HG02970 (cell line): ENCODE measurements around the gene COL26A1.

Source experiments
- ATAC-seq: cut with Tn5 transposase; IDR thresholded peaks from one replicate; pipeline ENCODE4 v1.9.1; 2021; ENCODE audit warnings: mild to moderate bottlenecking, moderate library complexity, moderate number of reproducible peaks; ENCODE audit not compliant: unreplicated experiment, low FRiP score

Gene COL26A1

DNA sequence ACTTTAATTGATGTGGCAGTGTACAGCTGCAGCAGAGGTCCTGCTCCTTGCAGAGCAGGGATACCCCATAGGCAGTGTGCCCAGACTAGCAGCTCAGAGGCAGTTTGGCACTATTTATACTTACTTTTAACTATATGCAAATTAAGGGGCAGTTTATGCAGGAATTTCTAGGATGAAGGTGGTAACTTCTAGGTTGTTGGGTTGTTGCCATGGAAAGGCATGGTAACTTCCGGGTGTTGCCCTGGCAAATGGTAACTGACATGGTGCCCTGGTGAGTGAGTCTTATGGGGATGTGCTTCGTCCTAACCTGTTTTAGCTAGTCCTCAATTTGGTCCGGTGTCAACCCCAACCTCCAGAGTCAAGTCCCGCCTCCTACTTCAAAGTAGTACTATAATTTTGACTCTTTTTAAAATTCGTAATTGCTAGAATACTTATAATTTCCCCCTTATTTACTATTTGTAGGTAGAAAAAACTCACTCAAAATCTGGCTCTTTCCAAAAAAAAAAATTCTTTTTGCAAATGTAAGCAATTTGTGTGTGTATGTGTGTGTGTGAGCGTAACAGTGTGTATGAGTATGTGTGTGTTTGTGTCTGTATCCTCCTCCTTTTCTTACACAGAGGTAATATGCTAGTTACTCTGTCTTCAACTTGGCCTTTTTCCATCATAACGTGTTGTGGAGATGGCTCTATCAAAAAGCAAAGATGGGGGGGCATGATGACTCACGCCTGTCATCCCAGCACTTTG is 5.9 kb downstream of the COL26A1 start:
- no peak for ATAC-seq

GRCh38 chr7:101370836-101371235 is 8.2 kb downstream of the COL26A1 start:
- ATAC-seq, result no peak

DNA sequence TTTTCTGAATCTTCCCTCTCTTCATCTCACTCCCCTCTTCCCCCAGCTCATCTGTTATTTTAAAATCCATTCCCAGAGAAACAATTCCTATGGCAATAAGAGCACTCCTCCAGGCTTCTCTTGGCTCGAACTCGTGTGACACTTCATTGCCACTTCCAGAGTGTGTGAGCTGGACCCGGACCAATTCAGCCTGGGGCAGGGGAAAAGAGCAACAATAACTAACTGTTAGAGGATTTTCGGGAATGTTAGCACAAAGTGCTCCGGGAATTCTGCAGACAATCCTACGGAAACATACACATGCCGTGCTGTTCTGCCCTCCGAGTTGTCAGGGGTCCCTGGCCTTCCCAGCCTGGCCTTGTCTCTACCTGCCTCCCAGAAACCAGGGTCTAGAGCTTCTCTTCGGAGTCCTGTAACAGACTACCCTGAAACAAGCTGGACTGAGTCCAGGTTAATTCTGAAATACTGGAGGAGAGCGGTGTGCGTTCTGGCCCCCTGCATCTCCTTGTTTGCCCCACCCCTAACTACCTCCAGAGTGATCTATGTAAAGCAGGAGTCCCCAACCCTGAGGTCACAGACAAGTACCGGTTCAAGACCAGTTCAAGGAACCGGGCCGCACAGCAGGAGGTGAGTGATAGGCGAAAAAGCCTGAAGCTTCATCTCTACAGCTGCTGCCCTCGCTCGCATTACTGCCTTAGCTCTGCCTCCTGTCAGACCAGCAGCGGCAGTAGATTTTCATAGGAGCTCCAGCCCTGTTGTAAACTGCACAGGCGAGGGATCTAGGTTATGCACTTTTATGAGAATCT is 11.3 kb downstream of the COL26A1 start:
- no peak for ATAC-seq

DNA sequence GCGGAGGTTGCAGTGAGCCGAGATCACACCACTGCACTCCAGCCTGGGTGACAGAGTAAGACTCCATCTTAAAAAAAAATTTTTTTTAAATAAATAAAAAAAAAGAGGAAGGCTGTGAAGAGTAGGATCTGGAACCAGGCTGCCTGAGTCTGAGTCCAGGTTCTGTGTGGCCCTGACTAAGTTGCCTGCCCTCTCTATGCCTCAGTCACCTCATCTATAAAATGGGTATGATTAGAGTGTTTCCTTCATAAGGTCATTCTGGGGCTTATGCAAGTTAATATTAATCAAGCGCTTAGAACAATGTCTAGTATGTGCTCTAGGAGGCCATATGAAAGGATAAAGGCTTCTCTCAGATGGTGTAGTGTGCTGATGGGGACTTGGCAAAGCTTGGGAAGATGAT is 12.3 kb downstream of the COL26A1 start:
- no peak for ATAC-seq

GRCh38 chr7:101376601-101377000 is 13.9 kb downstream of the COL26A1 start:
- ATAC-seq, result no peak

GRCh38 chr7:101377189-101377736 is 14.6 kb downstream of the COL26A1 start:
- no peak for ATAC-seq

DNA sequence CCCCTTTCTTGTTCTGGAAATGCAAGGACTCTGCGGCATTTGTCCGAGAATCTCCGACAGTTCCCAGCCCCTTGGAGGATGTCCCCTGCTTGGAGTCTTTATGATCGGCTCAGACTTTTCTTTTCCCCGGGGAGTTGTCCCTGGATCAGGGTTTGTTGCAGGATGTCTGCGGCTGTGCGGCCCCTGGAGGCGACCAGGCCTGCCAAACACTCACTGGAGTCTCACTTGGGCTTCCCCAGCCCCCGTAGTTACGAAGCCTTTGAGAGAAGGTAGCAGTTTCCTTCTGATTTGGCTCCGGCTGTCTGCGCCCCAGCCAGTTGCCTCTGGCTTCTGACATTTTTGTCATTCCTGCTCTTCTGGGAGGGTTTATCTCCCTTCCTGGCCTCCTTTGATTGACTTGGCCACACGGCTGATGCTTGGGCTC is 16.1 kb downstream of the COL26A1 start:
- ATAC-seq, result no peak

- no peak for ATAC-seq
Observed at GRCh38 chr7:101379302-101379701, 16.6 kb downstream of the COL26A1 start.

- no peak for ATAC-seq
Observed at GRCh38 chr7:101381549-101382111, 19.0 kb downstream of the COL26A1 start.

- no peak for ATAC-seq
Observed at GRCh38 chr7:101382937-101383336, 20.3 kb downstream of the COL26A1 start.

DNA sequence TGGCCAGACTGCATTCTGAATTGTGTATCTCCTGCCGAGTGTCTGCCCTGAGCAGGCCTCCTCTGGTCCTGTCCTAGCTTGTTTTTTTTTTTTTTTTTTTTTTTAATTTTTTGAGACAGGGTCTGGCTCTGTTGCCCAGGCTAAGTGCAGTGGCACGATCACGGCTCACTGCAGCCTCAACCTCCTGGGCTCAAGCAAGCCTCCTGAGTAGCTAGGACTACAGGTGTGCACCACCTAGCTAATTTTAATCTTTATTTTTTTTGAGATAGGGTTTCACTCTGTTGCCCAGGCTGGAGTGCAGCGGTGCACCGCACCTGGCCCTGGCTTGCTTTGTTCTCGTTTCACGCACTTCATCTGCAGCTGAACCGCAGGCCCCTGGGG is 23.5 kb downstream of the COL26A1 start:
- ATAC-seq, result no peak

- no peak for ATAC-seq
Observed at GRCh38 chr7:101386558-101387231, 24.0 kb downstream of the COL26A1 start.

- ATAC-seq, result no peak
Observed at GRCh38 chr7:101390901-101391301, 28.2 kb downstream of the COL26A1 start.

DNA sequence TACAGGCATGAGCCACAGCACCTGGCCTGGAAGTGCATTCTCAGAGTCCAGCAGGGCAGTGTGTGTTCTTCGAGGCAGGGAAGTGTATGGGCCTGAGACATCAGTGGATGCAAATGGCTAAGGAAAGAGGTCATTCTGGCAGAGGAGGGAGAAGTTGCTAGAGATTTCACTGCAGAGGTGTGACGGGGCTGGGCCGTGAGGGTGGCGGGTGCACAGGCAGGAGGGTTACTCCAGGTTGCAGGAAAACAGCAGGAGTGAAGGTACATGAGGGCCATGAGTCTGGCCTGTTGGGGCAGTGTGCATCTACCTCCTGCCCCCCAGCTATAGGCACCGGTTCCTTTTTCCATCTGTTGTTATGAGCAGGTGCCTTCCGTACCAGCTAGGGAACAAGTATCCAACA is 29.3 kb downstream of the COL26A1 start:
- no peak for ATAC-seq

GRCh38 chr7:101393865-101394264 is 31.2 kb downstream of the COL26A1 start:
- ATAC-seq, result no peak

DNA sequence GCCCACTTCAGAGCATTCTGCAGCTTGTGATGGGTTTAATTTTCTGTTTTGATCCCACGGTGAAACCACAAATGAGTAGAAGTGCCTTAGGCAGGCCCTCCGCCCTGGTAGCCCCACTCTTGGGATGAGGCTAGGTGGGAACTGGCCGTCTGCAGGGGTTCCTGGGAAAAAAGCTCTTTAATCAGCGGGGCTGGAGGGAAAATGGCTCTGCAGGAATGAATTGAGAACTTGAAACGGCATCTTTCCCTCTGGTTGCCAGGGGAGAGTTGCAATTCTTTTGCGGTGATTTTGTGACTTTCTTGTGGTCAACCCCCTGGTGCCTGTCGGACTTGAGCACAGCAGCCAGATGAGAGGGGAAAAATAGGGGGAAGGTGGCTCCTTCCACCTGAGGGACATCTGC is 32.7 kb downstream of the COL26A1 start:
- no peak for ATAC-seq

DNA sequence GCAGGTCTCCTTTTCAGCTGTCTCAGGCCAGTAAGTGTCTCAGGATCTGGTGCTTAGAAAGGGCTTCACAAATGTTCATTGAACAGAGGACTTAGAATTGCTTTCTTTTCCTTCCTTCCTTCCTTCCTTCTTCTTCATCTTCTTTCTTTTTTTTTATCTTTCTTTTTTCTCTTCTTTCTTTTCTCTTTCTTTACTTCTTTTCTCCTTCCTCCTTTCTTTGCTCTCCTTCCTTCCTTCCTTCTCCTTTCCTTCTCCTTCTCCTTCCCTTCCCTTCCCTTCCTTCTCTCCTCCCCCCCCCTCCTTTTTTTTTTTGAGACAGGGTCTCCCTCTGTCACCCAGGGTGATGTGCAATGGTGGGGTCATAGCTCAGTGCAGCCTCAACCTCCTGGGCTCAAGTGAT is 34.6 kb downstream of the COL26A1 start:
- ATAC-seq, result no peak

DNA sequence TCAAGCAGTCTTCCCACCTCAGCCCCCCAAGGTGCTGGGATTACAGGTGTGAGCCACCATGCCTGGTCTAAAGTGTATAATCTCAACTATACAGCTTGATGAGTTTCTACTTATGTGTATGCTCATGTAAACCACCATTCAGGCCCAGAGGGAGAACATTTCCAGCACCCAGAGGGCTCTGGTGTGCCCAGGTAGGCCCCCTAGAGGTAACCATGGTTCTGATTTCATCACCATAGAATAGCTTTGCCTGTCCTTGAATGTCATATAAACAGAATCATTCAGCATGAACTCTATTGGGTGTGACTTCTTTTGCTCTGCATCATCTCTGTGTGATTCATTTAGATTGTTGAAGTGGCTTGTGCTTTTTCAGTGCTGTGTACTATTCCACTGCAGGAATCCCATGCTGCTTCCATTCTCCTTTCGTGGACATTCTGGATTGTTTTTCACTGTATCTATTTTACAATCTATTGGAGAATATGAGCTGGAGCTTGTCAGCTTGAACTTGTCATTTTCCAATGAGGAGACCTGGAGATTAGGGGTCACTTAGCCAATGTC is 35.2 kb downstream of the COL26A1 start:
- no peak for ATAC-seq

GRCh38 chr7:101398396-101399289 is 36.0 kb downstream of the COL26A1 start:
- ATAC-seq, result no peak
